DMS79 (cell line): ENCODE results near the gene SMOC2.

ENCODE experiments used
- DNase-seq: peaks from one replicate; lab custom pipeline; 2025; lab: John Stamatoyannopoulos, UW

SMOC2 gene

GRCh38 chr6:168440520-168441433 lies at the start of gene SMOC2:
SMOC2 (plus strand) TSS chr6:168441184; CDS start chr6:168441371, 187 bp downstream.
- DNase-seq, result no peak

- DNase-seq, result no peak
These were observed 47.7 kb upstream of the SMOC2 start for GRCh38 chr6:168393126-168393870.

GRCh38 chr6:168394606-168395005 lies 46.4 kb upstream of the SMOC2 start:
- DNase-seq, result no peak

- DNase-seq, result no peak
These were observed 45.0 kb upstream of the SMOC2 start for GRCh38 chr6:168395983-168396382.

GRCh38 chr6:168396561-168396960 lies 44.4 kb upstream of the SMOC2 start:
- no peak for DNase-seq

GRCh38 chr6:168397012-168397411 lies 44.0 kb upstream of the SMOC2 start:
- DNase-seq, result no peak

GRCh38 chr6:168400037-168400436 lies 40.9 kb upstream of the SMOC2 start:
- no peak for DNase-seq

GRCh38 chr6:168403370-168404005 lies 37.5 kb upstream of the SMOC2 start:
- DNase-seq, result no peak

- DNase-seq, result peak; percentile 7
These were observed 36.4 kb upstream of the SMOC2 start for GRCh38 chr6:168404560-168404959.

GRCh38 chr6:168407842-168408241 lies 33.1 kb upstream of the SMOC2 start:
- DNase-seq, result no peak

- no peak for DNase-seq
These were observed 32.4 kb upstream of the SMOC2 start for GRCh38 chr6:168408504-168409136.

- no peak for DNase-seq
These were observed 30.9 kb upstream of the SMOC2 start for GRCh38 chr6:168410035-168410434.

- no peak for DNase-seq
These were observed 30.4 kb upstream of the SMOC2 start for GRCh38 chr6:168410554-168411011.

- no peak for DNase-seq
These were observed 29.9 kb upstream of the SMOC2 start for GRCh38 chr6:168411130-168411529.

GRCh38 chr6:168411793-168412192 lies 29.2 kb upstream of the SMOC2 start:
- no peak for DNase-seq

- DNase-seq, result no peak
These were observed 28.5 kb upstream of the SMOC2 start for GRCh38 chr6:168412456-168412855.

- DNase-seq, result no peak
These were observed 27.8 kb upstream of the SMOC2 start for GRCh38 chr6:168413018-168413720.

GRCh38 chr6:168413856-168414255 lies 27.1 kb upstream of the SMOC2 start:
- no peak for DNase-seq

- DNase-seq, result no peak
These were observed 26.5 kb upstream of the SMOC2 start for GRCh38 chr6:168414336-168415097.
